ENCODE data around the gene PRAMEF12.
"Not testable (repeated sequence)": the region's sequence is repeated elsewhere in the genome, so short reads cannot be mapped to it uniquely, and the experiment has no call there.

The PRAMEF12 gene

DNA sequence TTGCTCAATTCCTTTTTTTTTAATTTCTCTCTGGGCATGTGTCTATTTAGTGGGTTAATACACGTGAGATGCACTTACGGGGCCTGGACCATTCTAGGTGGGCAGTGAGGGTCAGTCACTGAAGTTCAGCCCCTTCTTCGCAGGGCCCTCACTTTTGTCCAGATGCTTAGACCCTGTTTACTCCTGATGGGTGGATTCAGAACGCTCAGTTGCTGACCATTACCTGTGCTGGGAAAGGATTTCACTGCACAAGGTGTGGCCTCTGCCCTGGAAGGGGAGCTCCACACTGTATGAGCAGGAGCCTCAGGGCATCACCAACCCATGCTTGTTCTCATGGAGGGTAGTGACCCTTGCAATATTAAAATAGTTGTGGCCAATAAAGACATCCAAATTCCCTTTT lies 4.5 kb downstream of the PRAMEF12 start:
- no peak for DNase-seq
- peaks cover 66% of the 10 kb centered on the region for H3K27me3 ChIP-seq (ENCODE audit: insufficient read depth, low read depth, severe bottlenecking)
- no peaks in the 10 kb centered on the region for H3K9me3 ChIP-seq (ENCODE audit: severe bottlenecking)
- no peak for TF ChIP-seq CTCF (IDR thresholded peaks at IDR 0.05; ENCODE audit: low read depth, low read length)
- H3K4me3 ChIP-seq (ENCODE audit: low read depth, low read length) = no peak overlapping the region
- H3K36me3 ChIP-seq = no peaks in the 10 kb centered on the region
- no peak overlapping the region for H3K27ac ChIP-seq

DNA sequence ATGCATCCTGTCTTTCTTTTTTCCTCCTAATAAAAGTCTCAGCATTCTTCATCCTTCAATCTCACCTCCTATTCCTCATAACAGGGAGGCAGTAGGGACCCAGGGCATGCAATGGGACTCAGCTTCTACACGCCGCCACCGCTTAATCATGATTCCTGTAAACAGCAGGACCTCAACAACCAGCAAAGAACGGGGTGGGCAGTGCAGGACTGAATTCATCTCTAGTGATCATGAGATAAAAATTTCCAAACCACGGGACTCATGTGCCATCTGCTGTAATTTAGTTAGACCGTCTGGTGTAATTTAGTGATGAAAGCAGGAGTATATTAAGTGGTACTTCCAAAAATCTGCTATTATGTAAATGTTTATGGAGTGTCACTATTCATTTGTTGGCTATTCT lies 5.4 kb downstream of the PRAMEF12 start:
- DNase-seq = no peak
- TF ChIP-seq CTCF (IDR thresholded peaks at IDR 0.05; ENCODE audit: low read depth, low read length) = no peak
- Histone ChIP-seq H3K36me3 (no peaks in the 10 kb centered on the region), H3K27ac (no peak overlapping the region), H3K4me3 (ENCODE audit: low read depth, low read length) (no peak overlapping the region), H3K9me3 (ENCODE audit: severe bottlenecking) (no peaks in the 10 kb centered on the region), H3K27me3 (ENCODE audit: insufficient read depth, low read depth, severe bottlenecking) (peaks cover 61% of the 10 kb centered on the region)

DNA sequence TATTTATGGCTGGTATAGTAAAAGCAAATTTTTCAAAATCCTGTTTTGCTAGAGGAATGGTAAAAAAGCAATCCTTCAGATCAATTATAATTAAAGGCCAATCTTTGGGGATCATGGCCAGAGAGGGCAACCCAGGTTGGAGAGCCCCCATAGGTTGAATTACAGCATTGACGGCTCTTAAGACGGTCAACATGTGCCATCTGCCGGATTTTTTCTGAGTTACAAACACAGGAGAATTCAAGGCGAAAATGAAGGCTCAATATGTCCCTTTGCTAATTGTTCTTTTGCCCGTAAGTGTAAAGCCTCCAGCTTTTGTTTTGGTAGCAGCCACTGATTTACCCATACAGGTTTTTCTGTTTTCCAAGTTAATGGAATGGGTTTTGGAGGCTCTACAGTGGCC lies 8.0 kb downstream of the PRAMEF12 start:
- H3K27me3 ChIP-seq (ENCODE audit: insufficient read depth, low read depth, severe bottlenecking) = peaks cover 35% of the 10 kb centered on the region
- H3K27ac ChIP-seq; H3K36me3 ChIP-seq; H3K4me3 ChIP-seq (ENCODE audit: low read depth, low read length); H3K9me3 ChIP-seq (ENCODE audit: severe bottlenecking): not testable (repeated sequence)
- peak; percentile 15 for DNase-seq

GRCh38 chr1:12783783-12784182 lies 10.2 kb downstream of the PRAMEF12 start:
- peak; percentile 16 for DNase-seq
- not testable (repeated sequence) for H3K27ac ChIP-seq; H3K9me3 ChIP-seq (ENCODE audit: severe bottlenecking); H3K36me3 ChIP-seq; H3K4me3 ChIP-seq (ENCODE audit: low read depth, low read length)
- TF ChIP-seq CTCF (IDR thresholded peaks at IDR 0.05; ENCODE audit: low read depth, low read length) = peak; percentile 18; the same call in 1 of the 2 replicates
- H3K27me3 ChIP-seq (ENCODE audit: insufficient read depth, low read depth, severe bottlenecking) = peaks cover 19% of the 10 kb centered on the region

DNA sequence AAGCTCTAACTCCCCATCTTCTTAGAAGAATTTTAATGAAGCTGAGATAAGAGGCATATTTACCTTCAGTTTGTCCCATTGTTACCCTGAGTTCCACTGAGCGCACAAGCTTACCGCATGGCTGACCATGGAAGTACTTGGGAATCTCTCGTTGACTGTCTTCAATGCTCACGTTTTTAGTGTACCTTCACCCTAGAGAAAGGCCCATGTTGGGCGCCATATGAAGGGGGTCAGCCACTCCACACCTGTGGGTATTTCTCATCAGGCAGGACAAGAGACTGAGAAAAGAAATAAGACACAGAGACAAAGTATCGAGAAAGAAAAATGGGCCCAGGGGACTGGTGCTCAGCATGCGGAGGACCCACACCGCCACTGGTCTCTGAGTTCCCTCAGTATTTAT lies 11.2 kb downstream of the PRAMEF12 start:
- not testable (repeated sequence) for H3K36me3 ChIP-seq; H3K27me3 ChIP-seq (ENCODE audit: insufficient read depth, low read depth, severe bottlenecking); H3K4me3 ChIP-seq (ENCODE audit: low read depth, low read length); H3K27ac ChIP-seq; DNase-seq; H3K9me3 ChIP-seq (ENCODE audit: severe bottlenecking)

DNA sequence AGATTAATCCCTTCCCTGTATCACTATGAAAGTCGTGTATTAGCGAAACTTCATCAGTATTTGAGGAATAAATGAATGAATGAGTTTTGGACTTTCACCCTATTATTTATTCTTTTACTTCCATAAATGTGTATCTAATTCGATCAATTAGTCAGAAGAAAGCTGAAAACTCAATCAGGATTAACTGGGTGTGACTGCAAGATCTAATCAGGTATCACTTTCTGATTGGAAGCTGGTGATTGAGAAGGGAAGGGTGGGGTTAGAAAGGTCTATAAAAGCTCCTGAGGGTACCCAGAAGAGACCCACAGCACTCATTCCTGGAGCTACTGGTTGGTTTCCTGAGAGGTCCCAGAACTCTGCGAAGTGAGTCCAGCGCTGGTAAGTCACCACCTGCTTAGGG lies 17.6 kb downstream of the PRAMEF12 start, which contains the start of gene PRAMEF1:
PRAMEF1 (plus strand) TSS at position 301 of the 400 bp plus-strand sequence. CDS start 1,831 bp downstream, outside the sequence.
- not testable (repeated sequence) for H3K9me3 ChIP-seq (ENCODE audit: severe bottlenecking); H3K4me3 ChIP-seq (ENCODE audit: low read depth, low read length); H3K27ac ChIP-seq; DNase-seq; H3K27me3 ChIP-seq (ENCODE audit: insufficient read depth, low read depth, severe bottlenecking); H3K36me3 ChIP-seq

- Histone ChIP-seq H3K27ac (no peak overlapping the region), H3K9me3 (ENCODE audit: severe bottlenecking) (no peaks in the 10 kb centered on the region), H3K4me3 (ENCODE audit: low read depth, low read length) (no peak overlapping the region), H3K36me3 (no peaks in the 10 kb centered on the region), H3K27me3 (ENCODE audit: insufficient read depth, low read depth, severe bottlenecking) (peaks cover 32% of the 10 kb centered on the region)
- no peak for DNase-seq
- TF ChIP-seq CTCF (IDR thresholded peaks at IDR 0.05; ENCODE audit: low read depth, low read length) = no peak
Observed at GRCh38 chr1:12798911-12799310, 25.4 kb downstream of the PRAMEF12 start.

Measured in WERI-Rb-1 (cell line).